Trophoblast cell (in vitro differentiated cells and primary cell): ENCODE measurements around the gene PTTG2. TPM values are rescaled to one million over a fixed set of nuclear protein-coding genes. Genes with fewer than 3 reads are reported as not detected.

ENCODE experiments used
- DNase-seq, 2 donors: peaks; one replicate each; pipeline ENCODE4 v3.0.0-alpha.2; 2016
- H2AFZ ChIP-seq: 2 replicates; pipeline ENCODE4 v1.6.1; 2013; ENCODE audit warnings: low read length, moderate library complexity, mild to moderate bottlenecking; ENCODE audit not compliant: insufficient read depth, poor library complexity
- H2AK5ac ChIP-seq: 2 replicates; pipeline ENCODE4 v1.6.1; 2013; ENCODE audit warnings: mild to moderate bottlenecking, low read length
- H2BK120ac ChIP-seq: 2 replicates; pipeline ENCODE4 v1.6.1; 2013; ENCODE audit warnings: low read length, mild to moderate bottlenecking, moderate library complexity; ENCODE audit not compliant: insufficient read depth, poor library complexity
- H2BK12ac ChIP-seq: 2 replicates; pipeline ENCODE4 v1.6.1; 2013; ENCODE audit warnings: mild to moderate bottlenecking, low read length, moderate library complexity
- H2BK5ac ChIP-seq: 2 replicates; pipeline ENCODE4 v1.6.1; 2013; ENCODE audit warnings: low read length, low read depth, moderate library complexity, mild to moderate bottlenecking; ENCODE audit not compliant: poor library complexity
- H3K14ac ChIP-seq: 2 replicates; pipeline ENCODE4 v1.6.1; 2013; ENCODE audit warnings: mild to moderate bottlenecking, low read length
- H3K18ac ChIP-seq: 2 replicates; pipeline ENCODE4 v1.6.1; 2013; ENCODE audit warnings: mild to moderate bottlenecking, low read length
- H3K23ac ChIP-seq: 2 replicates; pipeline ENCODE4 v1.6.1; 2013; ENCODE audit warnings: low read length
- H3K27ac ChIP-seq: 2 replicates; pipeline ENCODE4 v1.5.1; 2013; ENCODE audit warnings: low read depth, mild to moderate bottlenecking, inconsistent platforms, low read length, moderate library complexity
- H3K27me3 ChIP-seq: 2 replicates; pipeline ENCODE4 v1.6.1; 2013; ENCODE audit warnings: inconsistent platforms, mild to moderate bottlenecking, low read length, moderate library complexity; ENCODE audit not compliant: insufficient read depth
- H3K36me3 ChIP-seq, 2 experiments: 1 replicate in 1 of 2; 2 replicates in 1 of 2; pipeline ENCODE4 v1.6.1; 2013; ENCODE audit warnings: low read length in 2 of 2, mild to moderate bottlenecking in 2 of 2, moderate library complexity in 1 of 2; ENCODE audit not compliant: insufficient read depth in 2 of 2, control insufficient read depth in 1 of 2
- H3K4ac ChIP-seq: 2 replicates; pipeline ENCODE4 v1.6.1; 2013; ENCODE audit warnings: low read depth, mild to moderate bottlenecking, low read length, moderate library complexity
- H3K4me1 ChIP-seq, 2 experiments: 1 replicate in 1 of 2; 2 replicates in 1 of 2; pipeline ENCODE4 v1.6.1; 2013; ENCODE audit warnings: low read length in 2 of 2, mild to moderate bottlenecking in 2 of 2, moderate library complexity in 1 of 2; ENCODE audit not compliant: insufficient read depth in 2 of 2, control insufficient read depth in 1 of 2
- H3K4me2 ChIP-seq: 2 replicates; pipeline ENCODE4 v1.6.1; 2013; ENCODE audit warnings: inconsistent platforms, mild to moderate bottlenecking, low read length, moderate library complexity
- H3K4me3 ChIP-seq: 2 replicates; pipeline ENCODE4 v1.5.1; 2013; ENCODE audit warnings: mild to moderate bottlenecking, low read depth, low read length, inconsistent platforms
- H3K79me1 ChIP-seq: one replicate; pipeline ENCODE4 v1.6.1; 2013; ENCODE audit warnings: low read length
- H3K79me2 ChIP-seq: 2 replicates; pipeline ENCODE4 v1.6.1; 2013; ENCODE audit warnings: low read length, mild to moderate bottlenecking; ENCODE audit not compliant: control insufficient read depth, insufficient read depth, poor library complexity
- H3K9ac ChIP-seq: 2 replicates; pipeline ENCODE4 v1.6.1; 2013; ENCODE audit warnings: mild to moderate bottlenecking, low read length
- H3K9me3 ChIP-seq: 2 replicates; pipeline ENCODE4 v1.6.1; 2013; ENCODE audit warnings: low read depth, mild to moderate bottlenecking, control low read depth, inconsistent platforms, low read length; ENCODE audit not compliant: insufficient read depth
- H4K12ac ChIP-seq: 2 replicates; pipeline ENCODE4 v1.6.1; 2013; ENCODE audit warnings: low read depth, mild to moderate bottlenecking, low read length, moderate library complexity
- H4K8ac ChIP-seq: 2 replicates; pipeline ENCODE4 v1.6.1; 2013; ENCODE audit warnings: low read depth, mild to moderate bottlenecking, low read length, moderate library complexity
- H4K91ac ChIP-seq: one replicate; pipeline ENCODE4 v1.6.1; 2013; ENCODE audit warnings: low read depth, mild to moderate bottlenecking, low read length, moderate library complexity
- WGBS: extraction: QIAGEN DNeasy Blood & Tissue Kit; methylation state at CpG from one replicate; pipeline ENCODE4 v1.1.7; 2013; ENCODE audit warnings: missing lambda C conversion rate; ENCODE audit not compliant: insufficient read length, insufficient coverage; ENCODE audit errors: extremely low coverage; 5-methylcytosine and 5-hydroxymethylcytosine counted together
- polyA plus RNA-seq: library from polyadenylated mRNA; stranded (reverse); fragments of 200-250 nt; gene quantifications from 2 replicates; pipeline ENCODE4 v1.2.3, GENCODE V29; 2013

Gene PTTG2
- not detected in 2 replicates for polyA plus RNA-seq

DNA sequence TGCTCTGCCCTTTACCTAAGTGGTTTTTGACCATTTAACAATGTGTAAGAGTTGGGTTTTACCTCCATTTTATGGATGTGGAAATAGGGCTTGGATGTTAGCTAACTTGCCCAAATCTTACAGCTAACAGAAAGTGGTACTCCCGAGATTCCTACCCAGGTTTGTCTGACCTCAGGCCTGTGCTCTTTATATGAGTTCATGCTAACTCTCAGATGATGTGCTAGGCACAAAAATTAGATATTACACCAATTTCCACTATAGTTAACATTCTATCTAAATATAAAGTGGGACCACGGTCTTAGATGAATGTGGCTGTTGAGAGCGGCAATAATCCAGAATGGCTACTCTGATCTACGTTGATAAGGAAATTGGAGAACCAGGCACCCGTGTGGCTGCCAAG is at the start of gene PTTG2:
Gene PTTG2 (plus strand): TSS at position 301 of the 400 bp plus-strand sequence. CDS start 37 bp downstream, at position 338.
- H3K9ac ChIP-seq: no peak within 1 kb of the TSS
- H3K36me3 ChIP-seq: no peaks in the 10 kb centered on the region
- no peak within 1 kb of the TSS for H2BK5ac ChIP-seq
- H2AFZ ChIP-seq: no peak within 1 kb of the TSS
- H3K18ac ChIP-seq: no peak within 1 kb of the TSS
- no peaks in the 10 kb centered on the region for H3K79me1 ChIP-seq
- H3K14ac ChIP-seq: no peak within 1 kb of the TSS
- no CpG with 5 or more reads among the region's 5 CpGs for WGBS
- no peaks in the 10 kb centered on the region for H3K79me2 ChIP-seq
- H3K27me3 ChIP-seq: no peaks in the 10 kb centered on the region
- H3K27ac ChIP-seq: no peak within 1 kb of the TSS
- no peak within 1 kb of the TSS for H3K4me2 ChIP-seq
- no peak within 1 kb of the TSS for H3K23ac ChIP-seq
- H3K9me3 ChIP-seq: no peaks in the 10 kb centered on the region
- DNase-seq: no peak
- H3K4me3 ChIP-seq: no peak within 1 kb of the TSS
- H3K4ac ChIP-seq: no peak within 1 kb of the TSS
- H4K91ac ChIP-seq: no peak within 1 kb of the TSS
- peaks cover 0 to 2% of the 10 kb centered on the region in 2 experiments for H3K4me1 ChIP-seq
- no peak within 1 kb of the TSS for H4K8ac ChIP-seq
- H4K12ac ChIP-seq: no peak within 1 kb of the TSS
- H2AK5ac ChIP-seq: no peak within 1 kb of the TSS
- no peak within 1 kb of the TSS for H2BK120ac ChIP-seq
- no peak within 1 kb of the TSS for H2BK12ac ChIP-seq

GRCh38 chr4:37914539-37914938 is 45.7 kb upstream of the PTTG2 start:
- no peak overlapping the region for H2BK12ac ChIP-seq
- no peak overlapping the region for H3K14ac ChIP-seq
- no peaks in the 10 kb centered on the region for H3K4me1 ChIP-seq
- no peak overlapping the region for H4K91ac ChIP-seq
- H3K9me3 ChIP-seq: no peaks in the 10 kb centered on the region
- no peaks in the 10 kb centered on the region for H3K27me3 ChIP-seq
- no peak overlapping the region for H3K4me3 ChIP-seq
- no peaks in the 10 kb centered on the region for H3K79me1 ChIP-seq
- H3K23ac ChIP-seq: no peak overlapping the region
- H3K9ac ChIP-seq: no peak overlapping the region
- H3K27ac ChIP-seq: no peak overlapping the region
- H4K8ac ChIP-seq: no peak overlapping the region
- no peak overlapping the region for H4K12ac ChIP-seq
- no CpG with 5 or more reads among the region's 3 CpGs for WGBS
- H3K79me2 ChIP-seq: no peaks in the 10 kb centered on the region
- H2AFZ ChIP-seq: no peak overlapping the region
- no peak overlapping the region for H3K4me2 ChIP-seq
- no peaks in the 10 kb centered on the region for H3K36me3 ChIP-seq
- no peak overlapping the region for H2AK5ac ChIP-seq
- H2BK5ac ChIP-seq: no peak overlapping the region
- no peak overlapping the region for H2BK120ac ChIP-seq
- H3K18ac ChIP-seq: no peak overlapping the region
- no peak overlapping the region for H3K4ac ChIP-seq
- DNase-seq: no peak

DNA sequence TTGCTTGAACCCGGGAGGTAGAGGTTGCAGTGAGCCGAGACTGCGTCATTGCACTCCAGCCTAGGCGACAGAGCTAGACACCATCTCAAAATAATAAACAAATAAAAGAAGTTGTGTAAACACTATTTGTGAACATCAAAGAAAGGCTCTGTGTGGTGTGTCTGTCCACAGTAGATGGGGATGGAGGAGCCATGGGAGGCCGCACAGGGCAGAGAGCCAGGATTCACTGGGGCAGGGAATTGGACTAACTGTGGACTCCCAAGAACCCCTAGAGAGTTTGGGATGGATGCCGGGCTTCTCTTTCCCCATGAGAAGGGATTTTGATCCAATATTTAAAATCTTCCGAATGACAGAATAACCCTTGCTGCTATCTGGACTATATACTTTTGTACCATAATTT is 42.8 kb upstream of the PTTG2 start:
- Histone ChIP-seq H3K4me3 (no peak overlapping the region), H3K18ac (no peak overlapping the region), H3K36me3 (no peaks in the 10 kb centered on the region), H4K91ac (no peak overlapping the region), H3K23ac (no peak overlapping the region), H2AK5ac (no peak overlapping the region), H2AFZ (no peak overlapping the region), H3K27me3 (no peaks in the 10 kb centered on the region), H2BK12ac (no peak overlapping the region), H3K14ac (no peak overlapping the region), H3K4me2 (no peak overlapping the region), H4K8ac (no peak overlapping the region), H4K12ac (no peak overlapping the region), H3K27ac (no peak overlapping the region), H3K79me1 (no peaks in the 10 kb centered on the region), H3K79me2 (no peaks in the 10 kb centered on the region), H2BK120ac (no peak overlapping the region), H2BK5ac (no peak overlapping the region), H3K9ac (no peak overlapping the region), H3K4ac (no peak overlapping the region), H3K9me3 (no peaks in the 10 kb centered on the region), H3K4me1 (no peaks in the 10 kb centered on the region)
- no CpG with 5 or more reads among the region's 7 CpGs for WGBS
- no peak for DNase-seq

GRCh38 chr4:37918653-37919052 is 41.5 kb upstream of the PTTG2 start:
- H3K36me3 ChIP-seq: no peaks in the 10 kb centered on the region
- no peak overlapping the region for H2AFZ ChIP-seq
- WGBS: no CpG with 5 or more reads among the region's 3 CpGs
- H3K79me1 ChIP-seq: no peaks in the 10 kb centered on the region
- no peak overlapping the region for H2BK5ac ChIP-seq
- no peaks in the 10 kb centered on the region for H3K9me3 ChIP-seq
- no peak overlapping the region for H4K12ac ChIP-seq
- no peak overlapping the region for H2BK120ac ChIP-seq
- H2BK12ac ChIP-seq: no peak overlapping the region
- H3K4me3 ChIP-seq: no peak overlapping the region
- no peak overlapping the region for H3K27ac ChIP-seq
- H3K79me2 ChIP-seq: no peaks in the 10 kb centered on the region
- no peak for DNase-seq
- H2AK5ac ChIP-seq: no peak overlapping the region
- no peak overlapping the region for H3K18ac ChIP-seq
- H3K27me3 ChIP-seq: no peaks in the 10 kb centered on the region
- no peak overlapping the region for H4K8ac ChIP-seq
- H3K9ac ChIP-seq: no peak overlapping the region
- no peak overlapping the region for H3K4ac ChIP-seq
- no peak overlapping the region for H4K91ac ChIP-seq
- no peak overlapping the region for H3K14ac ChIP-seq
- H3K4me1 ChIP-seq: no peaks in the 10 kb centered on the region
- H3K4me2 ChIP-seq: no peak overlapping the region
- H3K23ac ChIP-seq: no peak overlapping the region
